Mucosa of rectum (tissue), 2 donors: Measurements from ENCODE around the gene AP5S1.

Experiments
- H3K27ac ChIP-seq, 2 donors: one replicate each; pipeline ENCODE4 v1.7.0; 2013; ENCODE audit warnings: inconsistent platforms in 2 of 2, low read depth in 2 of 2, low read length in 2 of 2
- H3K27me3 ChIP-seq, 2 donors: one replicate each; pipeline ENCODE4 v1.7.0; 2013; ENCODE audit warnings: low read length in 2 of 2; ENCODE audit not compliant: control insufficient read depth in 2 of 2, insufficient read depth in 2 of 2
- H3K36me3 ChIP-seq, 2 donors: one replicate each; pipeline ENCODE4 v1.7.0; 2013; ENCODE audit warnings: low read length in 2 of 2; ENCODE audit not compliant: control insufficient read depth in 2 of 2, insufficient read depth in 2 of 2
- H3K4me1 ChIP-seq, 2 donors: one replicate each; pipeline ENCODE4 v1.7.0; 2013; ENCODE audit warnings: low read length in 2 of 2, mild to moderate bottlenecking in 1 of 2; ENCODE audit not compliant: control insufficient read depth in 2 of 2, insufficient read depth in 2 of 2
- H3K4me3 ChIP-seq, 2 donors: one replicate each; pipeline ENCODE4 v1.7.0; 2013; ENCODE audit warnings: low read length in 2 of 2
- H3K9ac ChIP-seq, 2 donors: one replicate each; pipeline ENCODE4 v1.7.0; 2013; ENCODE audit warnings: low read length in 2 of 2, low read depth in 1 of 2, mild to moderate bottlenecking in 1 of 2
- H3K9me3 ChIP-seq, 2 donors: one replicate each; pipeline ENCODE4 v1.7.0; 2013; ENCODE audit warnings: low read length in 2 of 2; ENCODE audit not compliant: control insufficient read depth in 2 of 2
- donor health status: healthy.
- donor health status: Normal muscosa, but diverticular disease.

AP5S1 gene

GRCh38 chr20:3861191-3861590, 40.8 kb downstream of the AP5S1 start:
- H3K36me3 ChIP-seq: peaks cover 71 to 79% of the 10 kb centered on the region in 2 donors
- no peak overlapping the region for H3K4me3 ChIP-seq
- H3K4me1 ChIP-seq: peaks cover 0 to 3% of the 10 kb centered on the region in 2 donors
- H3K9ac ChIP-seq: no peak overlapping the region
- H3K27me3 ChIP-seq: no peaks in the 10 kb centered on the region
- H3K9me3 ChIP-seq: no peaks in the 10 kb centered on the region
- no peak overlapping the region for H3K27ac ChIP-seq

DNA sequence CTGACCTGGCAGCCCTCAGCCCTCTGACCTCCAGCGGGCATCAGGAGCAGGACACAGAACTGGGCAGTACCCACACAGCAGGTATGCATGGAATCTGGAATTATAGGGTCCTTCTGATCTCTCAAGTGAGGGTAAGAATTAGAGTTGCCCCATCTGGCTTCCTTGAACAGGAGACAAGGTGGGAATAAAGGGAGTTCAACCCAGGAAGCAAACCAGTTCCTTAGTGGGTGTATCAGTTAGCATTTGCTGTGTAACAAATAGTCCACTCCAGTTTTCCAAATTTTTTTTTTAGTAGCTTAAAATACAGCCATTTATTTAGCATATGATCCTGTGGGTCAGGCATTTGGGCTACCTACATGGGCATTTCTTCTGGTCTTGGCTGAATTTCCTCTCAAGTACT, 42.0 kb downstream of the AP5S1 start:
- Histone ChIP-seq H3K4me1 (peaks cover 0 to 2% of the 10 kb centered on the region in 2 donors), H3K9ac (no peak overlapping the region), H3K27ac (no peak overlapping the region), H3K36me3 (peaks cover 72 to 83% of the 10 kb centered on the region in 2 donors), H3K4me3 (no peak overlapping the region), H3K9me3 (no peaks in the 10 kb centered on the region), H3K27me3 (no peaks in the 10 kb centered on the region)

DNA sequence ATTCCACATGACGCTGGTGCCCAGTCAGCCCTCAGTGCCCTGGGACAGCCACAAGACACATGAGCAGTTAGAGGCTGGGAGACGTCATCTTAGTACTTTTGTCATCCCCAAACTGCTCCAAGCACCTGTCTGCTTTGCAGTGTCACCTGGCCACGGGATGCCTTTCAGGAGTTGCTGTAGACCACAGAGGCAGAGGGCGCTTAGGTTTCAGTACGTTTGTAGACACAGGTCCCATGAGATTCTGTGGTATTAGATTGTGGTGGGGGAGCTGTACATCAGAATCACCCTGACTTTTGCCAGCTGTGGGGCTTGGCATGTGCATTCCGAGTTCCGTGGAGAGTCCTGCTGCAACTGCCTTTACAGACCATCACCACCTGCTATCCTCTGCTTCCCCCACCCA, 43.0 kb downstream of the AP5S1 start:
- H3K9me3 ChIP-seq: no peaks in the 10 kb centered on the region
- no peak overlapping the region for H3K9ac ChIP-seq
- peaks cover 67 to 81% of the 10 kb centered on the region in 2 donors for H3K36me3 ChIP-seq
- H3K4me1 ChIP-seq: no peaks in the 10 kb centered on the region
- H3K4me3 ChIP-seq: no peak overlapping the region
- no peak overlapping the region for H3K27ac ChIP-seq
- no peaks in the 10 kb centered on the region for H3K27me3 ChIP-seq

- no peaks in the 10 kb centered on the region for H3K9me3 ChIP-seq
- H3K27ac ChIP-seq: no peak overlapping the region
- no peaks in the 10 kb centered on the region for H3K4me1 ChIP-seq
- no peak overlapping the region for H3K4me3 ChIP-seq
- H3K9ac ChIP-seq: no peak overlapping the region
- no peaks in the 10 kb centered on the region for H3K27me3 ChIP-seq
- H3K36me3 ChIP-seq: peaks cover 65 to 76% of the 10 kb centered on the region in 2 donors
These were observed 44.2 kb downstream of the AP5S1 start for GRCh38 chr20:3864518-3864917.

GRCh38 chr20:3865152-3865886, 45.0 kb downstream of the AP5S1 start:
- no peaks in the 10 kb centered on the region for H3K9me3 ChIP-seq
- no peak overlapping the region for H3K9ac ChIP-seq
- no peak overlapping the region for H3K27ac ChIP-seq
- H3K36me3 ChIP-seq: peaks cover 65 to 78% of the 10 kb centered on the region in 2 donors
- no peaks in the 10 kb centered on the region for H3K27me3 ChIP-seq
- H3K4me1 ChIP-seq: peaks cover 3 to 7% of the 10 kb centered on the region in 2 donors
- no peak overlapping the region for H3K4me3 ChIP-seq

- Histone ChIP-seq H3K27me3 (no peaks in the 10 kb centered on the region), H3K9me3 (no peaks in the 10 kb centered on the region), H3K36me3 (peaks cover 65 to 76% of the 10 kb centered on the region in 2 donors), H3K27ac (no peak overlapping the region), H3K9ac (no peak overlapping the region), H3K4me3 (no peak overlapping the region), H3K4me1 (peaks cover 3 to 8% of the 10 kb centered on the region in 2 donors)
These were observed 45.6 kb downstream of the AP5S1 start for GRCh38 chr20:3865887-3866407.

GRCh38 chr20:3866464-3866863, 46.1 kb downstream of the AP5S1 start:
- H3K27ac ChIP-seq: no peak overlapping the region
- H3K9ac ChIP-seq: no peak overlapping the region
- H3K9me3 ChIP-seq: no peaks in the 10 kb centered on the region
- H3K4me1 ChIP-seq: peaks cover 3 to 8% of the 10 kb centered on the region in 2 donors
- no peaks in the 10 kb centered on the region for H3K27me3 ChIP-seq
- H3K36me3 ChIP-seq: peaks cover 65 to 76% of the 10 kb centered on the region in 2 donors
- no peak overlapping the region for H3K4me3 ChIP-seq

- Histone ChIP-seq H3K27ac (no peak overlapping the region), H3K9me3 (no peaks in the 10 kb centered on the region), H3K4me3 (no peak overlapping the region), H3K36me3 (peaks cover 59 to 75% of the 10 kb centered on the region in 2 donors), H3K4me1 (peaks cover 3 to 8% of the 10 kb centered on the region in 2 donors), H3K9ac (no peak overlapping the region), H3K27me3 (no peaks in the 10 kb centered on the region)
These were observed 47.5 kb downstream of the AP5S1 start for GRCh38 chr20:3867802-3868201.

DNA sequence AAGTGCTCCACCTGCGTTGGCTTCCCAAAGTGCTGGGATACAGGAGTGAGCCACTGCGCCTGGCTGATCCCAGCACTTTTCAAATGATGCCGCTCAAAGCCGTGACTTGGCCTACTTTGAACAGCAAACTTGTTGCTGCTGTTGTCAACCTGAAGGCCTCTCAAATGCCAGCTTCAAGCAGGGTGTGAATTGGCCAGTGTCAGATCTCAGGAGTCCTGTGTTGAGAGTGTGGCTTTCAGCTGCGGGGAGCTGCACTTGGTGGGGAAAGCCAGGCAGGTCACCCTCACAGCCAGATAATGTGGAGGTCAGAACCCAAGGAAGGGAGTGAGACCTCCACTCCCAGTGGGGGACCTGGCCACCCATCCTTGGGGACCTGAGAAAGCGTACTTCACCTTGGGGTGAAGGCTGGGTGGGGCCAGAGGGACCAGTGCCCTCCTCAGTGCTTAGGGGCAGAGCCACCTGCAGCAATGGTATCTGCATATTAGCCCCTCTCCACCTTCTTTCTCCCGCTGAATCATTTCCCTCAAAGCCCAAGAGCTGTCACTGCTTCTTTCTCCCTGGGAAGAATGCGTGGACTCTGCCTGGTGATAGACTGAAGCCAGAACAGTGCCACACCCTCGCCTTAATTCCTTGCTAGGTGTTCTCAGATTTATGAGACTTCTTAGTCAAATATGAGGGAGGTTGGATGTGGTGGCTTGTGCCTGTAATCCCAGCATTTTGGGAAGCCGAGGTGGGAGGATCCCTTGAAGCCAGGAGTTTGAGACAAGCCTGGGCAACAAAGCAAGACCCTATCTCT, 49.7 kb downstream of the AP5S1 start:
- peaks cover 46 to 70% of the 10 kb centered on the region in 2 donors for H3K36me3 ChIP-seq
- H3K27me3 ChIP-seq: no peaks in the 10 kb centered on the region
- H3K9me3 ChIP-seq: no peaks in the 10 kb centered on the region
- H3K4me1 ChIP-seq: peaks cover 3 to 8% of the 10 kb centered on the region in 2 donors
- no peak overlapping the region for H3K9ac ChIP-seq
- no peak overlapping the region for H3K27ac ChIP-seq
- H3K4me3 ChIP-seq: no peak overlapping the region
